ENCODE data around the gene KLF1.

DNA sequence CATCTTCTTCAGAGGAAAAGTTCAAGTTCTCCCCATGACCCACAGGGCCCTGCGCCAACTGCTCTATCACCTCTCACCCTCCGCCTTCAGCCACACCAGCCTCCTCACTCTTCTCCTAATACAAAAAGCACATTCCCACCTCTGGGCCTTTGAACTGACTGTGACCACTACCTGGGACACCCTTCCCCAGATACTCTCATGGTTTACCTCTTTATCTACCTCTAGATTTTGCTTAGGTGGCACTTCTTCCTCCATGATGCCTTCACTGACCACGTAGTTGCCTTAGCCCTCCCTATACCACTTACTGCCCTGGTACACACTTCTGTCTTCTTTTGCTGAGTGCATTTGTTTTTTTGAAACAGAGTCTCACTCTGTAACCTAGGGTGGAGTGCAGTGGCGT is 36.0 kb upstream of the KLF1 start:
- TF ChIP-seq, protein P1, sequence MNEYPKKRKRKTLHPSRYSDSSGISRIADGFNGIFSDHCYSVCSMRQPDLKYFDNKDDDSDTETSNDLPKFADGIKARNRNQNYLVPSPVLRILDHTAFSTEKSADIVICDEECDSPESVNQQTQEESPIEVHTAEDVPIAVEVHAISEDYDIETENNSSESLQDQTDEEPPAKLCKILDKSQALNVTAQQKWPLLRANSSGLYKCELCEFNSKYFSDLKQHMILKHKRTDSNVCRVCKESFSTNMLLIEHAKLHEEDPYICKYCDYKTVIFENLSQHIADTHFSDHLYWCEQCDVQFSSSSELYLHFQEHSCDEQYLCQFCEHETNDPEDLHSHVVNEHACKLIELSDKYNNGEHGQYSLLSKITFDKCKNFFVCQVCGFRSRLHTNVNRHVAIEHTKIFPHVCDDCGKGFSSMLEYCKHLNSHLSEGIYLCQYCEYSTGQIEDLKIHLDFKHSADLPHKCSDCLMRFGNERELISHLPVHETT (tag by site-specific recombination; IDR thresholded peaks at IDR 0.05), result no peak
- TF ChIP-seq KLF16 (tag by site-specific recombination; IDR thresholded peaks at IDR 0.05) (no peak), ZNF133 (tag by site-specific recombination; IDR thresholded peaks at IDR 0.05) (no peak), ZSCAN16 (tag by site-specific recombination; IDR thresholded peaks at IDR 0.05) (no peak), GLIS2 (tag by site-specific recombination; IDR thresholded peaks at IDR 0.05) (no peak), SCRT2 (tag by site-specific recombination; IDR thresholded peaks at IDR 0.05) (no peak), ZNF184 (tag by site-specific recombination; IDR thresholded peaks at IDR 0.05) (no peak)
- TF ChIP-seq, protein P2, sequence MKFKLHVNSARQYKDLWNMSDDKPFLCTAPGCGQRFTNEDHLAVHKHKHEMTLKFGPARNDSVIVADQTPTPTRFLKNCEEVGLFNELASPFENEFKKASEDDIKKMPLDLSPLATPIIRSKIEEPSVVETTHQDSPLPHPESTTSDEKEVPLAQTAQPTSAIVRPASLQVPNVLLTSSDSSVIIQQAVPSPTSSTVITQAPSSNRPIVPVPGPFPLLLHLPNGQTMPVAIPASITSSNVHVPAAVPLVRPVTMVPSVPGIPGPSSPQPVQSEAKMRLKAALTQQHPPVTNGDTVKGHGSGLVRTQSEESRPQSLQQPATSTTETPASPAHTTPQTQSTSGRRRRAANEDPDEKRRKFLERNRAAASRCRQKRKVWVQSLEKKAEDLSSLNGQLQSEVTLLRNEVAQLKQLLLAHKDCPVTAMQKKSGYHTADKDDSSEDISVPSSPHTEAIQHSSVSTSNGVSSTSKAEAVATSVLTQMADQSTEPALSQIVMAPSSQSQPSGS (tag by site-specific recombination; IDR thresholded peaks at IDR 0.05; ENCODE audit: low read depth), result no peak
- TF ChIP-seq, protein P3, sequence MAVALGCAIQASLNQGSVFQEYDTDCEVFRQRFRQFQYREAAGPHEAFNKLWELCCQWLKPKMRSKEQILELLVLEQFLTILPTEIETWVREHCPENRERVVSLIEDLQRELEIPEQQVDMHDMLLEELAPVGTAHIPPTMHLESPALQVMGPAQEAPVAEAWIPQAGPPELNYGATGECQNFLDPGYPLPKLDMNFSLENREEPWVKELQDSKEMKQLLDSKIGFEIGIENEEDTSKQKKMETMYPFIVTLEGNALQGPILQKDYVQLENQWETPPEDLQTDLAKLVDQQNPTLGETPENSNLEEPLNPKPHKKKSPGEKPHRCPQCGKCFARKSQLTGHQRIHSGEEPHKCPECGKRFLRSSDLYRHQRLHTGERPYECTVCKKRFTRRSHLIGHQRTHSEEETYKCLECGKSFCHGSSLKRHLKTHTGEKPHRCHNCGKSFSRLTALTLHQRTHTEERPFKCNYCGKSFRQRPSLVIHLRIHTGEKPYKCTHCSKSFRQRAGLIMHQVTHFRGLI (tag by site-specific recombination; IDR thresholded peaks at IDR 0.05), result no peak
- TF ChIP-seq, protein P4, sequence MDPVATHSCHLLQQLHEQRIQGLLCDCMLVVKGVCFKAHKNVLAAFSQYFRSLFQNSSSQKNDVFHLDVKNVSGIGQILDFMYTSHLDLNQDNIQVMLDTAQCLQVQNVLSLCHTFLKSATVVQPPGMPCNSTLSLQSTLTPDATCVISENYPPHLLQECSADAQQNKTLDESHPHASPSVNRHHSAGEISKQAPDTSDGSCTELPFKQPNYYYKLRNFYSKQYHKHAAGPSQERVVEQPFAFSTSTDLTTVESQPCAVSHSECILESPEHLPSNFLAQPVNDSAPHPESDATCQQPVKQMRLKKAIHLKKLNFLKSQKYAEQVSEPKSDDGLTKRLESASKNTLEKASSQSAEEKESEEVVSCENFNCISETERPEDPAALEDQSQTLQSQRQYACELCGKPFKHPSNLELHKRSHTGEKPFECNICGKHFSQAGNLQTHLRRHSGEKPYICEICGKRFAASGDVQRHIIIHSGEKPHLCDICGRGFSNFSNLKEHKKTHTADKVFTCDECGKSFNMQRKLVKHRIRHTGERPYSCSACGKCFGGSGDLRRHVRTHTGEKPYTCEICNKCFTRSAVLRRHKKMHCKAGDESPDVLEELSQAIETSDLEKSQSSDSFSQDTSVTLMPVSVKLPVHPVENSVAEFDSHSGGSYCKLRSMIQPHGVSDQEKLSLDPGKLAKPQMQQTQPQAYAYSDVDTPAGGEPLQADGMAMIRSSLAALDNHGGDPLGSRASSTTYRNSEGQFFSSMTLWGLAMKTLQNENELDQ (tag by site-specific recombination; IDR thresholded peaks at IDR 0.05; ENCODE audit: low read depth), result no peak
- TF ChIP-seq, protein P5, sequence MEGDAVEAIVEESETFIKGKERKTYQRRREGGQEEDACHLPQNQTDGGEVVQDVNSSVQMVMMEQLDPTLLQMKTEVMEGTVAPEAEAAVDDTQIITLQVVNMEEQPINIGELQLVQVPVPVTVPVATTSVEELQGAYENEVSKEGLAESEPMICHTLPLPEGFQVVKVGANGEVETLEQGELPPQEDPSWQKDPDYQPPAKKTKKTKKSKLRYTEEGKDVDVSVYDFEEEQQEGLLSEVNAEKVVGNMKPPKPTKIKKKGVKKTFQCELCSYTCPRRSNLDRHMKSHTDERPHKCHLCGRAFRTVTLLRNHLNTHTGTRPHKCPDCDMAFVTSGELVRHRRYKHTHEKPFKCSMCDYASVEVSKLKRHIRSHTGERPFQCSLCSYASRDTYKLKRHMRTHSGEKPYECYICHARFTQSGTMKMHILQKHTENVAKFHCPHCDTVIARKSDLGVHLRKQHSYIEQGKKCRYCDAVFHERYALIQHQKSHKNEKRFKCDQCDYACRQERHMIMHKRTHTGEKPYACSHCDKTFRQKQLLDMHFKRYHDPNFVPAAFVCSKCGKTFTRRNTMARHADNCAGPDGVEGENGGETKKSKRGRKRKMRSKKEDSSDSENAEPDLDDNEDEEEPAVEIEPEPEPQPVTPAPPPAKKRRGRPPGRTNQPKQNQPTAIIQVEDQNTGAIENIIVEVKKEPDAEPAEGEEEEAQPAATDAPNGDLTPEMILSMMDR (tag by site-specific recombination; IDR thresholded peaks at IDR 0.05), result no peak

All from HEK293 (cell line).